Cardiac atrium fibroblast (primary cell): ENCODE data around the gene TMED3. TPM values are rescaled to one million over a fixed set of nuclear protein-coding genes. Genes with fewer than 3 reads are reported as not detected.

Source experiments
- total RNA-seq: library from RNA; depleted of rRNA; stranded (reverse); fragments of >200 nt; gene quantifications from 2 replicates; pipeline ENCODE4 v1.2.3, GENCODE V29; 2015

Gene TMED3
- 196 and 253 TPM in 2 replicates for total RNA-seq

GRCh38 chr15:79310985-79311900 is at the start of gene TMED3:
Gene TMED3 (plus strand): TSS chr15:79311112. CDS start chr15:79311250, 138 bp downstream.

GRCh38 chr15:79282371-79283251 is 28.3 kb upstream of the TMED3 start, which contains the start of gene ANKRD34C:
Gene ANKRD34C (plus strand): TSS chr15:79282722. CDS start chr15:79293285, 10,563 bp downstream.

Other genes starting within 250 kb of the TMED3 start
- gene RASGRF1, start 220.3 kb upstream of the TMED3 start, total RNA-seq: not detected in 2 replicates
- gene ANKRD34C, start 28.4 kb upstream of the TMED3 start, total RNA-seq: not detected in 2 replicates
- gene MINAR1, start 121.2 kb downstream of the TMED3 start, total RNA-seq: 0.36 and 0.49 TPM in 2 replicates